Measurements from ENCODE around the gene HCST. TPM values are rescaled to one million over a fixed set of nuclear protein-coding genes. Genes with fewer than 3 reads are reported as not detected.

HCST gene
- total RNA-seq, 4 donors from 2014 or later = 2.9 to 72.6 (median 4.7) TPM; not detected in 1

DNA sequence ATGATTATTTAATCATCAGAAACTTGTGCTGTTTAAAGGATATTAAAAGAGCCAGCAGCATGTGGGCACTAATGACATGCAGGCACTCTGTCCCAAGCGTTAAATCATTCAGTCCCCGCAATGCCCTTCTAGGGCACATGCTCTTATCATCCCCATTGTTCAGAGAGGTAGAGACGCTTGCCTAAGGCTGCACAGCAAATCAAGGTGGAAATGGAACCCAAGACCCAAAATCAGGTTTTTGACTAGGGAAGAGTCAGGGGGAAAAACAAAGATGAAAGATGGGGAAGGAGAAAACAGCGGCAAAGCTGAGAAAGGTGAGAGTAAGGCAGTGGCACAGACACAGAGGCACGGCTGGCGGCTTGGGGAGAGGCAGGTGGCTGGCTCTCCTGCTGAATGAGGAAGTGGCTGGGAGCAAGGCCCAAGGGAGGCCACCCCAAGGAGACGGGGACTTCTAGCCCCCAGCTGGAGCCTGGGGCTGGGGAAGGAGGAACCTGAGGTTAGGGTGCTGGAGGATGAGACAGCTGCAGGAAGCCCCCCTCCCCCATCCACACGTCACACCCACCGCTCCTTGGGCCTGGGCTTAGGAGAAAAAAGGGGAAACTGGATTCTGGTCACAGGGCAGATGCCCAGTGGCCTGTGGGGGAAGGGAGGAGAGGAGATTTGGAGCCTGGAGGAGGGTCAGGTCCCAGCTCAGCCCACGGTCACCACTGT lies 6.8 kb downstream of the HCST start:
- TF ChIP-seq, protein P1, sequence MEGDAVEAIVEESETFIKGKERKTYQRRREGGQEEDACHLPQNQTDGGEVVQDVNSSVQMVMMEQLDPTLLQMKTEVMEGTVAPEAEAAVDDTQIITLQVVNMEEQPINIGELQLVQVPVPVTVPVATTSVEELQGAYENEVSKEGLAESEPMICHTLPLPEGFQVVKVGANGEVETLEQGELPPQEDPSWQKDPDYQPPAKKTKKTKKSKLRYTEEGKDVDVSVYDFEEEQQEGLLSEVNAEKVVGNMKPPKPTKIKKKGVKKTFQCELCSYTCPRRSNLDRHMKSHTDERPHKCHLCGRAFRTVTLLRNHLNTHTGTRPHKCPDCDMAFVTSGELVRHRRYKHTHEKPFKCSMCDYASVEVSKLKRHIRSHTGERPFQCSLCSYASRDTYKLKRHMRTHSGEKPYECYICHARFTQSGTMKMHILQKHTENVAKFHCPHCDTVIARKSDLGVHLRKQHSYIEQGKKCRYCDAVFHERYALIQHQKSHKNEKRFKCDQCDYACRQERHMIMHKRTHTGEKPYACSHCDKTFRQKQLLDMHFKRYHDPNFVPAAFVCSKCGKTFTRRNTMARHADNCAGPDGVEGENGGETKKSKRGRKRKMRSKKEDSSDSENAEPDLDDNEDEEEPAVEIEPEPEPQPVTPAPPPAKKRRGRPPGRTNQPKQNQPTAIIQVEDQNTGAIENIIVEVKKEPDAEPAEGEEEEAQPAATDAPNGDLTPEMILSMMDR (IDR thresholded peaks at IDR 0.05; ENCODE audit: low read depth) = no peak

DNA sequence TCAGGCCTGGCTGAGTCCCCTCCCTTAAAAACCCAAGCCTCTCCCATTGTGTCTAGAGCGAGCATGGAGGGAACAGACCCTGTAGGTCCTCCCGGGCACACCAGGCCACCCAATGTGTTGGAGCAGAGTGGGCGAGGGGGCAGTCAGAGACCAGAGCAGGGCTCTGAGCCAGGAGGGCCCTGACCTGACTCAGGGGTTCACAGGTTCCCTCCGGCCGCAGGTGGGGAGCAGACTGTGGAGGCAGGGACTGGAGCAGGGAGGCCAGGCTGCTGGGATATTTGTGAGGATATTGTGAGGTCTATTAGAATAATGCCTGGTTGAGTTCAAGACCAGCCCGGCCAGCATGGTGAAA lies 7.3 kb downstream of the HCST start:
- TF ChIP-seq, protein P1 (IDR thresholded peaks at IDR 0.05; ENCODE audit: low read depth) = no peak

GRCh38 chr19:35911173-35911572 lies 8.8 kb downstream of the HCST start:
- TF ChIP-seq, protein P1 (IDR thresholded peaks at IDR 0.05; ENCODE audit: low read depth) = no peak

GRCh38 chr19:35911790-35912189 lies 9.5 kb downstream of the HCST start:
- TF ChIP-seq, protein P1 (IDR thresholded peaks at IDR 0.05; ENCODE audit: low read depth) = no peak

- TF ChIP-seq, protein P1 (IDR thresholded peaks at IDR 0.05; ENCODE audit: low read depth) = no peak
Observed at GRCh38 chr19:35913589-35913988, 11.3 kb downstream of the HCST start.

DNA sequence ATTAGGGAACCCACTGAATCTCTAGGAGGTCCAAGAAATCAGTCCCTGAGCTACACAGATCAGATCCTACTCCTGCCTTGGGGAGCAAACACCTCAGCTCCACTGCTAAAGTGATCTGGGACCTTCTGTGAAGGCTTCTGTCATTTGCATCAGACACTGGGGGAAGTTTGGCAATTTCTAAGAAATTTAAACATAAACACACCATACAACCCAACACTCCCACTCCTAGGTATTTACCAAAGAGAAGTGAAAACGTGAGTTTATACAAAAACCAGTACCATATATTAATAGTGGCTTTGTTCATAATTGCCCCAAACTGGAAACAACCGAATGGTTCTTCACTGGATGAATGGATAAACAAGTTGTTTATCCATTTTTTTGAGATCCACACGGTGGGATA lies 13.1 kb downstream of the HCST start:
- TF ChIP-seq, protein P1 (IDR thresholded peaks at IDR 0.05; ENCODE audit: low read depth) = no peak

GRCh38 chr19:35919306-35919705 lies 17.0 kb downstream of the HCST start:
- TF ChIP-seq, protein P1 (IDR thresholded peaks at IDR 0.05; ENCODE audit: low read depth) = no peak
